ENCODE results near the gene KIF1A. TPM values are rescaled to one million over a fixed set of nuclear protein-coding genes. Genes with fewer than 3 reads are reported as not detected.

KIF1A gene
- polyA plus RNA-seq, 1 donor (not counting 4 experiments of a cell fraction or from before 2014, with no cell fraction given): not detected

DNA sequence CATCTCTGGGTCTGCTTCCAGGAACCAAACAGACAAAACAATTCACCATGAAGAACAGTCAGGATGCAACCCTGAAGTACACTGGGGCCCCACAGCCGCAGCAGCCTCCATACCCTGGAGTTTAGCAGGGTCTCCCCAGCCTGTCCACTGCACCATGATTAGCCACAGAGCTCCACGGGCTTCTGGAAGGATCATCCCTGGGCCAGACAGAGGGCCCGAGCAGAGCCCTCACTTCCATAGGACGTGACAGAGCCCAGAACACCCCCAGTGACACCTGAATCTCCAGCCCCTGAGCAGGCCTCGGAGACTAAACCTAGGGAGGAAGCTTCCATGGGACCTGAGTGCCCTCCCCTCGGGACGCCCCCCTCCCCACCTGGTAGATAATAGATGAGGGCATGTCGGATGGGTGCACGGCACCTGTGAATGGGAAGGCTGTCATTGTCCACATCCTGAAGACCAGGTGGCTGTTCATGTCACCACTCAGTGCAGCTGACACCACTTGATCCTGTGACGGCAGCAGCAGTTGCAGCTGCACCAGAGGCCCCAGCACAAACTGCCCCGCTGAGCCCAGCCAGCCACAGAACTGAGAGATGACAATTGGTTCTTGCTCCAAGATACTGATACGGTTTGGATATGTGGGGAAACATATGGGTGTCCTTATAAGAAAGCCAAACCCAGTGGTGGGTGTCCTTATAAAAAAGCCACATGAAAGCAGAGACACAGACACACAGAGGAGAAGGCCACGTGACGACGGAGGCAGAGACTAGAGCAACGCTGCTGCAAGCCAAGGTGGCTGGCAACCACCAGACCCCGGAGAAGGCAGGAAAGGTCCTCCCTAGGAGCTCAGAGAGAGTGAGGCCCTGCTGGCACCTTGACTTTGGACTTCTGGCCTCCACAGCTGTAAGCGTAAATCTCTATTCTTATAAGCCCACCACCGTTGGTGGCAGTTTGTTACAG lies 23.2 kb downstream of the KIF1A start:
- H3K27ac ChIP-seq (ENCODE audit: control insufficient read depth, insufficient read depth, low read length): no peak overlapping the region
- no peak overlapping the region for H3K4me2 ChIP-seq (ENCODE audit: control insufficient read depth, extremely low read depth, insufficient read depth, low read depth, low read length)
- H3K9me3 ChIP-seq (ENCODE audit: control insufficient read depth, low read depth, low read length): no peaks in the 10 kb centered on the region
- H3K4me3 ChIP-seq (ENCODE audit: control insufficient read depth in 2 of 3, extremely low read depth in 1 of 3, insufficient read depth in 2 of 3, low read depth in 1 of 3, low read length in 3 of 3): no peak overlapping the region
- DNase-seq (ENCODE audit: low read depth, low spot score) (no peak), FAIRE-seq (no peak)
- peaks cover 42% of the 10 kb centered on the region for H3K27me3 ChIP-seq (ENCODE audit: control insufficient read depth, extremely low read depth, insufficient read depth, low read length)
- no peak overlapping the region for H2AFZ ChIP-seq (ENCODE audit: control insufficient read depth, low read length)
- dilution Hi-C loops (cut with MboI; ENCODE audit: extremely low pct_ligation_motif_present, low sequenced_read_pairs): no loop called here
- H3K9ac ChIP-seq (ENCODE audit: control insufficient read depth, extremely low read depth, insufficient read depth, low read length): no peak overlapping the region
- no peaks in the 10 kb centered on the region for H4K20me1 ChIP-seq (ENCODE audit: control insufficient read depth, extremely low read depth, insufficient read depth, low read length)
- no peaks in the 10 kb centered on the region for H3K79me2 ChIP-seq (ENCODE audit: control insufficient read depth, insufficient read depth, low read length)
- H3K9me1 ChIP-seq (ENCODE audit: control insufficient read depth, extremely low read depth, insufficient read depth, low read length): no peaks in the 10 kb centered on the region
- no peaks in the 10 kb centered on the region for H3K36me3 ChIP-seq (ENCODE audit: control insufficient read depth in 2 of 2, extremely low read depth in 1 of 2, insufficient read depth in 2 of 2, low read length in 2 of 2)
- no peaks in the 10 kb centered on the region for H3K4me1 ChIP-seq (ENCODE audit: control insufficient read depth, extremely low read depth, insufficient read depth, low read length)
- TF ChIP-seq EZH2 (IDR thresholded peaks at IDR 0.05; ENCODE audit: low read length): no peak
- TF ChIP-seq, protein P1, sequence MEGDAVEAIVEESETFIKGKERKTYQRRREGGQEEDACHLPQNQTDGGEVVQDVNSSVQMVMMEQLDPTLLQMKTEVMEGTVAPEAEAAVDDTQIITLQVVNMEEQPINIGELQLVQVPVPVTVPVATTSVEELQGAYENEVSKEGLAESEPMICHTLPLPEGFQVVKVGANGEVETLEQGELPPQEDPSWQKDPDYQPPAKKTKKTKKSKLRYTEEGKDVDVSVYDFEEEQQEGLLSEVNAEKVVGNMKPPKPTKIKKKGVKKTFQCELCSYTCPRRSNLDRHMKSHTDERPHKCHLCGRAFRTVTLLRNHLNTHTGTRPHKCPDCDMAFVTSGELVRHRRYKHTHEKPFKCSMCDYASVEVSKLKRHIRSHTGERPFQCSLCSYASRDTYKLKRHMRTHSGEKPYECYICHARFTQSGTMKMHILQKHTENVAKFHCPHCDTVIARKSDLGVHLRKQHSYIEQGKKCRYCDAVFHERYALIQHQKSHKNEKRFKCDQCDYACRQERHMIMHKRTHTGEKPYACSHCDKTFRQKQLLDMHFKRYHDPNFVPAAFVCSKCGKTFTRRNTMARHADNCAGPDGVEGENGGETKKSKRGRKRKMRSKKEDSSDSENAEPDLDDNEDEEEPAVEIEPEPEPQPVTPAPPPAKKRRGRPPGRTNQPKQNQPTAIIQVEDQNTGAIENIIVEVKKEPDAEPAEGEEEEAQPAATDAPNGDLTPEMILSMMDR (optimal IDR thresholded peaks at IDR 0.05 in 1 of 3, IDR thresholded peaks at IDR 0.05 in 1 of 3, conservative IDR thresholded peaks at IDR 0.05 in 1 of 3; ENCODE audit: extremely low read depth in 1 of 3, insufficient read depth in 2 of 3, low read length in 3 of 3): no peak

DNA sequence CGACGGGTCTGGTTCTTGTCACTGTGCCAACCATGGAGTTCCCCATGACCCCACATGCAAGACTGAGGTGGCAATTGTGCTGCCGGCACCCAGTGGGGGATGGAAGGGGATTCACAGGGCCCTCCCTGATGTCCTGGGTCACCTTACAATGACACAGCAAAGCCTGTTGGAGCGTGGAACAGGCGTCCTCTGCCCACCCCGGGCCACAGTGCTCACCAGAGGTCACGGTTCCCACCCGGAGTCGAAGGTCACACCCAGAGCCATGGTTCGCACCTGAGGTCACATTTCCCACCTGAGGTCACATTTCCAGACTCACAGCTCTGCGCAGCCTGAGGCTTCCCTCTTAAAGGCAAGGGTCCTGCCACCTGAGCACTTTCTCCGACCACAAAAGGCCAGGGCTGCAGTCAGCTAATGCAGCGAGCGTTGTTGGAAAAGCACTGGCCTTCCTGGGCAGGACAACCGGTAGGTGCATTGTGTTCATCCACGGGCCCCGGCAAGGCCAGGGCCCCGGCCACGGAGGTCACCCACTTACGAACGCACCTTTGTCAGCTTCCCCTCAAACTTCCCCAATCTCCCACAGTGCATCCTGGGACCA lies 24.0 kb downstream of the KIF1A start:
- H4K20me1 ChIP-seq (ENCODE audit: control insufficient read depth, extremely low read depth, insufficient read depth, low read length): no peaks in the 10 kb centered on the region
- no peaks in the 10 kb centered on the region for H3K79me2 ChIP-seq (ENCODE audit: control insufficient read depth, insufficient read depth, low read length)
- no peak overlapping the region for H2AFZ ChIP-seq (ENCODE audit: control insufficient read depth, low read length)
- no peak overlapping the region for H3K9ac ChIP-seq (ENCODE audit: control insufficient read depth, extremely low read depth, insufficient read depth, low read length)
- H3K4me2 ChIP-seq (ENCODE audit: control insufficient read depth, extremely low read depth, insufficient read depth, low read depth, low read length): no peak overlapping the region
- no peaks in the 10 kb centered on the region for H3K4me1 ChIP-seq (ENCODE audit: control insufficient read depth, extremely low read depth, insufficient read depth, low read length)
- no peak for TF ChIP-seq EZH2 (IDR thresholded peaks at IDR 0.05; ENCODE audit: low read length)
- TF ChIP-seq, protein P1 (optimal IDR thresholded peaks at IDR 0.05 in 1 of 3, IDR thresholded peaks at IDR 0.05 in 1 of 3, conservative IDR thresholded peaks at IDR 0.05 in 1 of 3; ENCODE audit: extremely low read depth in 1 of 3, insufficient read depth in 2 of 3, low read length in 3 of 3): no peak
- DNase-seq (ENCODE audit: low read depth, low spot score): no peak
- no peak overlapping the region for H3K27ac ChIP-seq (ENCODE audit: control insufficient read depth, insufficient read depth, low read length)
- FAIRE-seq: no peak
- H3K27me3 ChIP-seq (ENCODE audit: control insufficient read depth, extremely low read depth, insufficient read depth, low read length): peaks cover 36% of the 10 kb centered on the region
- H3K9me1 ChIP-seq (ENCODE audit: control insufficient read depth, extremely low read depth, insufficient read depth, low read length): no peaks in the 10 kb centered on the region
- no peak overlapping the region for H3K4me3 ChIP-seq (ENCODE audit: control insufficient read depth in 2 of 3, extremely low read depth in 1 of 3, insufficient read depth in 2 of 3, low read depth in 1 of 3, low read length in 3 of 3)
- H3K9me3 ChIP-seq (ENCODE audit: control insufficient read depth, low read depth, low read length): no peaks in the 10 kb centered on the region
- no peaks in the 10 kb centered on the region for H3K36me3 ChIP-seq (ENCODE audit: control insufficient read depth in 2 of 2, extremely low read depth in 1 of 2, insufficient read depth in 2 of 2, low read length in 2 of 2)
- dilution Hi-C loops (cut with MboI; ENCODE audit: extremely low pct_ligation_motif_present, low sequenced_read_pairs): no loop called here
